K562 (cell line): ENCODE results near the gene DLGAP1. TPM values are rescaled to one million over a fixed set of nuclear protein-coding genes. Genes with fewer than 3 reads are reported as not detected.

Experiments
- CREB1 ChIP-seq, 2 experiments: sonication (generic) in 1 of 2; formaldehyde crosslinking in 1 of 2; IDR thresholded peaks; 2 replicates each; pipeline versions ENCODE4 v1.6.1 to v1.8.0; 2012 to 2022; ENCODE audit warnings: inconsistent platforms in 1 of 2, mild to moderate bottlenecking in 1 of 2, missing genetic modification reagents in 1 of 2, moderate library complexity in 1 of 2
- EGR1 ChIP-seq: fragments of 450-650 bp; conservative IDR thresholded peaks from 2 replicates; pipeline ENCODE4 v1.6.1; 2017; ENCODE audit warnings: mild to moderate bottlenecking
- FOXA3 ChIP-seq, 2 experiments: fragments of 450-650 bp in 1 of 2; sonication (generic) in 1 of 2; formaldehyde crosslinking; IDR thresholded peaks in 1 of 2; conservative IDR thresholded peaks in 1 of 2; 2 replicates each; pipeline versions ENCODE4 v1.4.0 to v1.8.0; 2020 to 2022; ENCODE audit warnings: mild to moderate bottlenecking in 2 of 2, missing genetic modification reagents in 1 of 2
- HDAC8 ChIP-seq: fragments of 450-650 bp; IDR thresholded peaks from 2 replicates; pipeline ENCODE4 v1.6.1; 2016; ENCODE audit warnings: mild to moderate bottlenecking, missing genetic modification characterization, moderate library complexity, missing compliant biosample characterization
- MTA1 ChIP-seq: fragments of 450-650 bp; IDR thresholded peaks from 2 replicates; pipeline ENCODE4 v1.6.1; 2017; ENCODE audit warnings: borderline replicate concordance
- PML ChIP-seq: IDR thresholded peaks from 2 replicates; pipeline ENCODE4 v1.6.1; 2012; ENCODE audit warnings: low read length, inconsistent platforms
- RFX1 ChIP-seq: fragments of 450-650 bp; IDR thresholded peaks from 2 replicates; pipeline ENCODE4 v1.6.1; 2016; ENCODE audit warnings: mild to moderate bottlenecking, moderate library complexity
- RUNX1 ChIP-seq: sonication (generic); IDR thresholded peaks from 2 replicates; pipeline ENCODE4 v1.6.1; 2016; ENCODE audit warnings: antibody characterized with exemption, low read depth
- SIX5 ChIP-seq, 2 experiments: IDR thresholded peaks; 2 replicates each; pipeline ENCODE4 v1.6.1; 2011; ENCODE audit warnings: low read length in 2 of 2, borderline replicate concordance in 1 of 2, low read depth in 1 of 2, mild to moderate bottlenecking in 1 of 2, moderate library complexity in 1 of 2; ENCODE audit not compliant: insufficient read depth in 1 of 2
- TBL1XR1 ChIP-seq, 2 experiments: IDR thresholded peaks; 2 replicates each; pipeline ENCODE4 v1.6.1; 2012; ENCODE audit warnings: improper control_type of control experiment in 2 of 2, low read length in 2 of 2, mild to moderate bottlenecking in 1 of 2
- TGIF2 ChIP-seq: sonication (generic); formaldehyde crosslinking; IDR thresholded peaks from 2 replicates; pipeline ENCODE4 v1.8.1; 2022; ENCODE audit warnings: mild to moderate bottlenecking, missing genetic modification reagents, moderate library complexity
- ZC3H8 ChIP-seq: fragments of 450-650 bp; IDR thresholded peaks from 2 replicates; pipeline ENCODE4 v1.6.1; 2017
- ZNF589 ChIP-seq: fragments of 200-800 bp; sonication (Bioruptor generic); IDR thresholded peaks from 2 replicates; pipeline ENCODE4 v1.6.1; 2016; ENCODE audit warnings: low read depth, missing genetic modification characterization, missing compliant biosample characterization
- polyA plus RNA-seq, 8 experiments: library from polyadenylated mRNA; depleted of rRNA in 4 of 8; stranded (reverse) in 5 of 8; unstranded in 3 of 8; fragments of >200 nt; fragmentation: Nextera tagmentation in 2 of 8; fragmentation: Illumina TruSeq in 1 of 8; extraction: Ambion mirVana in 2 of 8; extraction: Trizol in 1 of 8; gene quantifications; 2 replicates each; pipeline versions ENCODE4 v1.2.1 to v1.2.3, GENCODE V29; 2011 to 2014; ENCODE audit warnings: inconsistent platforms in 1 of 8, missing spikeins in 1 of 8
- total RNA-seq, 7 experiments: library from RNA; depleted of rRNA in 6 of 7; stranded (reverse); fragments of >200 nt in 6 of 7; fragmentation: Illumina TruSeq in 2 of 7; extraction: Trizol in 2 of 7; gene quantifications; 2 replicates each; pipeline versions ENCODE4 v1.2.1 to v1.2.3, GENCODE V29; 2011 to 2021; ENCODE audit warnings: low replicate concordance in 1 of 7
- TF ChIP-seq, protein P1 (sequence below): fragments of 250-450 bp; sonication (Bioruptor Pico); IDR thresholded peaks from 2 replicates; pipeline ENCODE4 v1.5.1; 2021; ENCODE audit warnings: mild to moderate bottlenecking
- TF ChIP-seq, protein P2 (sequence below): sonication (generic); formaldehyde crosslinking; IDR thresholded peaks from 2 replicates; pipeline ENCODE4 v1.9.0; 2022; ENCODE audit warnings: mild to moderate bottlenecking, missing genetic modification reagents
- TF ChIP-seq, protein P3 (sequence below), 2 experiments: fragments of 450-650 bp in 1 of 2; IDR thresholded peaks; 2 replicates each; pipeline ENCODE4 v1.6.1; 2011 to 2017; ENCODE audit warnings: low read depth in 2 of 2, antibody characterized with exemption in 1 of 2, borderline replicate concordance in 1 of 2, low read length in 1 of 2, mild to moderate bottlenecking in 1 of 2, mixed read lengths in 1 of 2; ENCODE audit not compliant: control insufficient read depth in 1 of 2
- TF ChIP-seq, protein P4 (sequence below): sonication (generic); formaldehyde crosslinking; IDR thresholded peaks from 2 replicates; pipeline ENCODE4 v1.8.1; 2023; ENCODE audit warnings: mild to moderate bottlenecking, missing genetic modification reagents, moderate library complexity
- TF ChIP-seq, protein P5 (sequence below): fragments of 450-650 bp; formaldehyde crosslinking; IDR thresholded peaks from 2 replicates; pipeline ENCODE4 v1.4.0; 2020; ENCODE audit warnings: mild to moderate bottlenecking, moderate library complexity
- TF ChIP-seq, protein P6 (sequence below): sonication (generic); formaldehyde crosslinking; IDR thresholded peaks from 2 replicates; pipeline ENCODE4 v1.8.0; 2023; ENCODE audit warnings: mild to moderate bottlenecking, missing genetic modification reagents

Gene DLGAP1
- total and polyA plus RNA-seq, 9 of the 15 experiments (the other 6 are each of a cell fraction or from before 2014, with no cell fraction given) = 0.04 to 0.22 (median 0.08) TPM

- TF ChIP-seq, protein P1, sequence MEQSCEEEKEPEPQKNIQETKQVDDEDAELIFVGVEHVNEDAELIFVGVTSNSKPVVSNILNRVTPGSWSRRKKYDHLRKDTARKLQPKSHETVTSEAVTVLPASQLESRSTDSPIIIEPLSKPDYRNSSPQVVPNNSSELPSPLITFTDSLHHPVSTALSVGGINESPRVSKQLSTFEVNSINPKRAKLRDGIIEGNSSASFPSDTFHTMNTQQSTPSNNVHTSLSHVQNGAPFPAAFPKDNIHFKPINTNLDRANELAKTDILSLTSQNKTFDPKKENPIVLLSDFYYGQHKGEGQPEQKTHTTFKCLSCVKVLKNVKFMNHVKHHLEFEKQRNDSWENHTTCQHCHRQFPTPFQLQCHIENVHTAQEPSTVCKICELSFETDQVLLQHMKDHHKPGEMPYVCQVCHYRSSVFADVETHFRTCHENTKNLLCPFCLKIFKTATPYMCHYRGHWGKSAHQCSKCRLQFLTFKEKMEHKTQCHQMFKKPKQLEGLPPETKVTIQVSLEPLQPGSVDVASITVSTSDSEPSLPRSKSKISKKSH (CRISPR knock-in tag) = no peak
- no peak for TF ChIP-seq EGR1
- peak in 1 of 2 experiments; percentile 81; a peak in 2 of 4 replicates for TF ChIP-seq FOXA3 (CRISPR knock-in tag; conservative IDR thresholded peaks at IDR 0.05 in 1 of 2, IDR thresholded peaks at IDR 0.05 in 1 of 2)
- TF ChIP-seq MTA1 = no peak
- TF ChIP-seq RUNX1 = no peak
- TF ChIP-seq, protein P2, sequence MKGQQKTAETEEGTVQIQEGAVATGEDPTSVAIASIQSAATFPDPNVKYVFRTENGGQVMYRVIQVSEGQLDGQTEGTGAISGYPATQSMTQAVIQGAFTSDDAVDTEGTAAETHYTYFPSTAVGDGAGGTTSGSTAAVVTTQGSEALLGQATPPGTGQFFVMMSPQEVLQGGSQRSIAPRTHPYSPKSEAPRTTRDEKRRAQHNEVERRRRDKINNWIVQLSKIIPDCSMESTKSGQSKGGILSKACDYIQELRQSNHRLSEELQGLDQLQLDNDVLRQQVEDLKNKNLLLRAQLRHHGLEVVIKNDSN (CRISPR knock-in tag) = no peak
- TF ChIP-seq ZC3H8 = no peak
- no peak for TF ChIP-seq TBL1XR1 (IDR thresholded peaks at IDR 0.05; ENCODE audit: low read length in 2 of 2)
- TF ChIP-seq, protein P3, sequence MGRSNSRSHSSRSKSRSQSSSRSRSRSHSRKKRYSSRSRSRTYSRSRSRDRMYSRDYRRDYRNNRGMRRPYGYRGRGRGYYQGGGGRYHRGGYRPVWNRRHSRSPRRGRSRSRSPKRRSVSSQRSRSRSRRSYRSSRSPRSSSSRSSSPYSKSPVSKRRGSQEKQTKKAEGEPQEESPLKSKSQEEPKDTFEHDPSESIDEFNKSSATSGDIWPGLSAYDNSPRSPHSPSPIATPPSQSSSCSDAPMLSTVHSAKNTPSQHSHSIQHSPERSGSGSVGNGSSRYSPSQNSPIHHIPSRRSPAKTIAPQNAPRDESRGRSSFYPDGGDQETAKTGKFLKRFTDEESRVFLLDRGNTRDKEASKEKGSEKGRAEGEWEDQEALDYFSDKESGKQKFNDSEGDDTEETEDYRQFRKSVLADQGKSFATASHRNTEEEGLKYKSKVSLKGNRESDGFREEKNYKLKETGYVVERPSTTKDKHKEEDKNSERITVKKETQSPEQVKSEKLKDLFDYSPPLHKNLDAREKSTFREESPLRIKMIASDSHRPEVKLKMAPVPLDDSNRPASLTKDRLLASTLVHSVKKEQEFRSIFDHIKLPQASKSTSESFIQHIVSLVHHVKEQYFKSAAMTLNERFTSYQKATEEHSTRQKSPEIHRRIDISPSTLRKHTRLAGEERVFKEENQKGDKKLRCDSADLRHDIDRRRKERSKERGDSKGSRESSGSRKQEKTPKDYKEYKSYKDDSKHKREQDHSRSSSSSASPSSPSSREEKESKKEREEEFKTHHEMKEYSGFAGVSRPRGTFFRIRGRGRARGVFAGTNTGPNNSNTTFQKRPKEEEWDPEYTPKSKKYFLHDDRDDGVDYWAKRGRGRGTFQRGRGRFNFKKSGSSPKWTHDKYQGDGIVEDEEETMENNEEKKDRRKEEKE (IDR thresholded peaks at IDR 0.05; ENCODE audit: borderline replicate concordance in 1 of 2, control insufficient read depth in 1 of 2, low read depth in 2 of 2, low read length in 1 of 2) = no peak
- TF ChIP-seq, protein P4, sequence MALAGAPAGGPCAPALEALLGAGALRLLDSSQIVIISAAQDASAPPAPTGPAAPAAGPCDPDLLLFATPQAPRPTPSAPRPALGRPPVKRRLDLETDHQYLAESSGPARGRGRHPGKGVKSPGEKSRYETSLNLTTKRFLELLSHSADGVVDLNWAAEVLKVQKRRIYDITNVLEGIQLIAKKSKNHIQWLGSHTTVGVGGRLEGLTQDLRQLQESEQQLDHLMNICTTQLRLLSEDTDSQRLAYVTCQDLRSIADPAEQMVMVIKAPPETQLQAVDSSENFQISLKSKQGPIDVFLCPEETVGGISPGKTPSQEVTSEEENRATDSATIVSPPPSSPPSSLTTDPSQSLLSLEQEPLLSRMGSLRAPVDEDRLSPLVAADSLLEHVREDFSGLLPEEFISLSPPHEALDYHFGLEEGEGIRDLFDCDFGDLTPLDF = no peak
- no peak for TF ChIP-seq PML
- no peak for TF ChIP-seq RFX1
- no peak for TF ChIP-seq ZNF589 (CRISPR knock-in tag)
- TF ChIP-seq, protein P5, sequence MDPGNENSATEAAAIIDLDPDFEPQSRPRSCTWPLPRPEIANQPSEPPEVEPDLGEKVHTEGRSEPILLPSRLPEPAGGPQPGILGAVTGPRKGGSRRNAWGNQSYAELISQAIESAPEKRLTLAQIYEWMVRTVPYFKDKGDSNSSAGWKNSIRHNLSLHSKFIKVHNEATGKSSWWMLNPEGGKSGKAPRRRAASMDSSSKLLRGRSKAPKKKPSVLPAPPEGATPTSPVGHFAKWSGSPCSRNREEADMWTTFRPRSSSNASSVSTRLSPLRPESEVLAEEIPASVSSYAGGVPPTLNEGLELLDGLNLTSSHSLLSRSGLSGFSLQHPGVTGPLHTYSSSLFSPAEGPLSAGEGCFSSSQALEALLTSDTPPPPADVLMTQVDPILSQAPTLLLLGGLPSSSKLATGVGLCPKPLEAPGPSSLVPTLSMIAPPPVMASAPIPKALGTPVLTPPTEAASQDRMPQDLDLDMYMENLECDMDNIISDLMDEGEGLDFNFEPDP = no peak
- TF ChIP-seq HDAC8 (tag) = no peak
- TF ChIP-seq, protein P6, sequence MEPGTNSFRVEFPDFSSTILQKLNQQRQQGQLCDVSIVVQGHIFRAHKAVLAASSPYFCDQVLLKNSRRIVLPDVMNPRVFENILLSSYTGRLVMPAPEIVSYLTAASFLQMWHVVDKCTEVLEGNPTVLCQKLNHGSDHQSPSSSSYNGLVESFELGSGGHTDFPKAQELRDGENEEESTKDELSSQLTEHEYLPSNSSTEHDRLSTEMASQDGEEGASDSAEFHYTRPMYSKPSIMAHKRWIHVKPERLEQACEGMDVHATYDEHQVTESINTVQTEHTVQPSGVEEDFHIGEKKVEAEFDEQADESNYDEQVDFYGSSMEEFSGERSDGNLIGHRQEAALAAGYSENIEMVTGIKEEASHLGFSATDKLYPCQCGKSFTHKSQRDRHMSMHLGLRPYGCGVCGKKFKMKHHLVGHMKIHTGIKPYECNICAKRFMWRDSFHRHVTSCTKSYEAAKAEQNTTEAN (CRISPR knock-in tag) = no peak
- TF ChIP-seq SIX5 (IDR thresholded peaks at IDR 0.05; ENCODE audit: borderline replicate concordance in 1 of 2, insufficient read depth in 1 of 2, low read depth in 1 of 2, low read length in 2 of 2) = no peak
- TF ChIP-seq TGIF2 (CRISPR knock-in tag) = no peak
- no peak for TF ChIP-seq CREB1 (IDR thresholded peaks at IDR 0.05)
- TF ChIP-seq CREB1 (CRISPR knock-in tag; IDR thresholded peaks at IDR 0.05) = no peak
Observed at GRCh38 chr18:4196351-4196750, 258.8 kb downstream of the DLGAP1 start (continued).
